Measurements from ENCODE around the gene NRTN.
A peak's percentile ranks its signal among the peaks of the same experiment; 100 is the strongest.

The NRTN gene

DNA sequence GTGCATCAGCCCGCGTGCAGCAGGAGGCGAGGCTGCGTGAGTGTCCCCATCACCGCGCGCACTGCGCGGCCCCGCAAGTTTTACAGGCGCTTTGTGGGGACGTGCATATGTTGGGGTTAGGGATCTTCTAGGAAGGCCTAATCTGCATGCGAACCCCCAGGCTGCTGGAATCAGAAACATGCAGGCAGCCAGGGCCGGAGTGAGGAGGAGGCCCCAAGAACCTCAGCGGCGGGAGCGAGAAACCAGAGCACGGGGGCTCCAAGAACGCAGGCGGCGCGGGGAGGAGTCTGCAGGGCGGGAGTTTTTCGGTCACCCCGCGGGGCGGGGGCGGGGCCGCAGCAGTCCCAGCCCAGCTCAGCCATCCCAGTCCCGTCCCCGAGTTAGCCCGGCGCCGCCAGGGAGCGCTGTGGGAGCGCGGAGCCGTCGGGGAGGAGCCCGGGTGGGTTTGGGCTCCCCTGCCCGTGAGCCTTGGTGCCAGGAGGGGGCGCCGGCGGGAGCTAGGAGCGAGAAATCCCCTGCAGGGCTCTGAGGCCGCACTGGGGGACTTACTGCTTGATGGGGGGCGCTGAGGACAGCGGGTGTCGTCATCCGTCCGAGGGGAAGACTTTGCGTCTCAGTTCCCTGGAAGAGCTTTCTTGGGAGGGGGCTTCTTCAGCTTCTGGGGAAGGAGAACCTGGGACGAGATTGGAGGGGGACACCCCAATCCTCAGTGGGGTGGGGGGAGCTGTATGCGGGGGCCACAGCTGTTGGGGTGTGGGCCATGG lies 933 bp upstream of the NRTN start:
- no peaks in the 10 kb centered on the region for H3K9me3 ChIP-seq (ENCODE audit: insufficient read depth, low read depth, low read length)
- H3K9ac ChIP-seq (ENCODE audit: low read depth, low read length, poor library complexity, severe bottlenecking): peak overlapping the region; percentile 73
- TF ChIP-seq, protein P1, sequence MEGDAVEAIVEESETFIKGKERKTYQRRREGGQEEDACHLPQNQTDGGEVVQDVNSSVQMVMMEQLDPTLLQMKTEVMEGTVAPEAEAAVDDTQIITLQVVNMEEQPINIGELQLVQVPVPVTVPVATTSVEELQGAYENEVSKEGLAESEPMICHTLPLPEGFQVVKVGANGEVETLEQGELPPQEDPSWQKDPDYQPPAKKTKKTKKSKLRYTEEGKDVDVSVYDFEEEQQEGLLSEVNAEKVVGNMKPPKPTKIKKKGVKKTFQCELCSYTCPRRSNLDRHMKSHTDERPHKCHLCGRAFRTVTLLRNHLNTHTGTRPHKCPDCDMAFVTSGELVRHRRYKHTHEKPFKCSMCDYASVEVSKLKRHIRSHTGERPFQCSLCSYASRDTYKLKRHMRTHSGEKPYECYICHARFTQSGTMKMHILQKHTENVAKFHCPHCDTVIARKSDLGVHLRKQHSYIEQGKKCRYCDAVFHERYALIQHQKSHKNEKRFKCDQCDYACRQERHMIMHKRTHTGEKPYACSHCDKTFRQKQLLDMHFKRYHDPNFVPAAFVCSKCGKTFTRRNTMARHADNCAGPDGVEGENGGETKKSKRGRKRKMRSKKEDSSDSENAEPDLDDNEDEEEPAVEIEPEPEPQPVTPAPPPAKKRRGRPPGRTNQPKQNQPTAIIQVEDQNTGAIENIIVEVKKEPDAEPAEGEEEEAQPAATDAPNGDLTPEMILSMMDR (conservative IDR thresholded peaks at IDR 0.05; ENCODE audit: low read length): peak; percentile 98
- TF ChIP-seq EZH2phosphoT487 (IDR thresholded peaks at IDR 0.05; ENCODE audit: borderline replicate concordance): no peak
- H3K4me3 ChIP-seq (ENCODE audit: low read length, poor library complexity, severe bottlenecking): peak overlapping the region; percentile 71
- H3K36me3 ChIP-seq (ENCODE audit: insufficient read depth, low read length): no peaks in the 10 kb centered on the region
- peak overlapping the region; percentile 93 for H2AFZ ChIP-seq (ENCODE audit: low read length)
- no peaks in the 10 kb centered on the region for H3F3A ChIP-seq (ENCODE audit: low read depth)
- H3K9me2 ChIP-seq (replicated peaks; ENCODE audit: low read depth, low read length): no peaks in the 10 kb centered on the region
- H3K4me1 ChIP-seq (ENCODE audit: insufficient read depth, low read length, poor library complexity, severe bottlenecking): peaks cover 5% of the 10 kb centered on the region
- H3K27me3 ChIP-seq (ENCODE audit: insufficient read depth, low read length, poor library complexity, severe bottlenecking): no peaks in the 10 kb centered on the region
- no peaks in the 10 kb centered on the region for H3K79me2 ChIP-seq (ENCODE audit: insufficient read depth, low read length)
- peak overlapping the region; percentile 91 for H3K4me2 ChIP-seq (ENCODE audit: low read depth, low read length, poor library complexity, severe bottlenecking)
- H4K20me1 ChIP-seq (ENCODE audit: insufficient read depth, low read length, poor library complexity, severe bottlenecking): no peaks in the 10 kb centered on the region

- Histone ChIP-seq H3K9me2 (replicated peaks; ENCODE audit: low read depth, low read length) (no peaks in the 10 kb centered on the region), H3F3A (ENCODE audit: low read depth) (no peaks in the 10 kb centered on the region), H3K79me2 (ENCODE audit: insufficient read depth, low read length) (no peaks in the 10 kb centered on the region), H3K4me3 (ENCODE audit: low read length, poor library complexity, severe bottlenecking) (no peak overlapping the region), H3K4me1 (ENCODE audit: insufficient read depth, low read length, poor library complexity, severe bottlenecking) (peaks cover 5% of the 10 kb centered on the region), H2AFZ (ENCODE audit: low read length) (no peak overlapping the region), H4K20me1 (ENCODE audit: insufficient read depth, low read length, poor library complexity, severe bottlenecking) (no peaks in the 10 kb centered on the region), H3K9ac (ENCODE audit: low read depth, low read length, poor library complexity, severe bottlenecking) (no peak overlapping the region), H3K27me3 (ENCODE audit: insufficient read depth, low read length, poor library complexity, severe bottlenecking) (no peaks in the 10 kb centered on the region), H3K36me3 (ENCODE audit: insufficient read depth, low read length) (no peaks in the 10 kb centered on the region), H3K4me2 (ENCODE audit: low read depth, low read length, poor library complexity, severe bottlenecking) (peak overlapping the region; percentile 22), H3K9me3 (ENCODE audit: insufficient read depth, low read depth, low read length) (no peaks in the 10 kb centered on the region)
- TF ChIP-seq, protein P1 (conservative IDR thresholded peaks at IDR 0.05; ENCODE audit: low read length): peak; percentile 69
- no peak for TF ChIP-seq EZH2phosphoT487 (IDR thresholded peaks at IDR 0.05; ENCODE audit: borderline replicate concordance)
These were observed 730 bp downstream of the NRTN start for GRCh38 chr19:5805462-5806132.

DNA sequence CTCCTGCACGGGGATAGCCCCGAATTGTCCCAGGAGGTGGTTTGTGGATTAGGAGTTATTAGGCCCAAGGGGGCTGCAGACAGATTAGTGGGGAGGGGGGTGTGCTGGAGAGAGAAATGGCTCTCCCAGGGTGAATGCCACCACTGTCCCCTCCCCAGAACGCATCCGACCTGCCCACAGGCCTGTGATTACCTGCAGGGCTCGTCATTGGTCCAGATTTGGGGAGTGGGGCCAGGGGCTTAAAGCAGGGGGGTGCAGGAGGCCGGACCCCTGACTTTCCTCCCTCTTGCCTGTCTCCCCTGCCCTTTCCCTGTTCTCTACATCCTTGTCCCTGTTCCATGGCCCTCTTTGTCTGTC lies 1.2 kb downstream of the NRTN start:
- TF ChIP-seq EZH2phosphoT487 (IDR thresholded peaks at IDR 0.05; ENCODE audit: borderline replicate concordance): no peak
- TF ChIP-seq, protein P1 (conservative IDR thresholded peaks at IDR 0.05; ENCODE audit: low read length): no peak
- H3K4me3 ChIP-seq (ENCODE audit: low read length, poor library complexity, severe bottlenecking): no peak overlapping the region
- H4K20me1 ChIP-seq (ENCODE audit: insufficient read depth, low read length, poor library complexity, severe bottlenecking): no peaks in the 10 kb centered on the region
- H3K9me3 ChIP-seq (ENCODE audit: insufficient read depth, low read depth, low read length): no peaks in the 10 kb centered on the region
- no peaks in the 10 kb centered on the region for H3K79me2 ChIP-seq (ENCODE audit: insufficient read depth, low read length)
- H3K36me3 ChIP-seq (ENCODE audit: insufficient read depth, low read length): no peaks in the 10 kb centered on the region
- H2AFZ ChIP-seq (ENCODE audit: low read length): no peak overlapping the region
- H3K4me2 ChIP-seq (ENCODE audit: low read depth, low read length, poor library complexity, severe bottlenecking): no peak overlapping the region
- peaks cover 5% of the 10 kb centered on the region for H3K4me1 ChIP-seq (ENCODE audit: insufficient read depth, low read length, poor library complexity, severe bottlenecking)
- H3K9ac ChIP-seq (ENCODE audit: low read depth, low read length, poor library complexity, severe bottlenecking): no peak overlapping the region
- H3F3A ChIP-seq (ENCODE audit: low read depth): no peaks in the 10 kb centered on the region
- H3K27me3 ChIP-seq (ENCODE audit: insufficient read depth, low read length, poor library complexity, severe bottlenecking): no peaks in the 10 kb centered on the region
- no peaks in the 10 kb centered on the region for H3K9me2 ChIP-seq (replicated peaks; ENCODE audit: low read depth, low read length)
